ENCODE data around the gene PRDM2.

PRDM2 gene

GRCh38 chr1:13757693-13758092 lies 57.7 kb downstream of the PRDM2 start:
- DNase-seq (ENCODE audit: low read depth): no peak
- no peak for TF ChIP-seq CTCF (conservative IDR thresholded peaks at IDR 0.05; ENCODE audit: low read length)
- H3K4me3 ChIP-seq (ENCODE audit: low read length): no peak overlapping the region

DNA sequence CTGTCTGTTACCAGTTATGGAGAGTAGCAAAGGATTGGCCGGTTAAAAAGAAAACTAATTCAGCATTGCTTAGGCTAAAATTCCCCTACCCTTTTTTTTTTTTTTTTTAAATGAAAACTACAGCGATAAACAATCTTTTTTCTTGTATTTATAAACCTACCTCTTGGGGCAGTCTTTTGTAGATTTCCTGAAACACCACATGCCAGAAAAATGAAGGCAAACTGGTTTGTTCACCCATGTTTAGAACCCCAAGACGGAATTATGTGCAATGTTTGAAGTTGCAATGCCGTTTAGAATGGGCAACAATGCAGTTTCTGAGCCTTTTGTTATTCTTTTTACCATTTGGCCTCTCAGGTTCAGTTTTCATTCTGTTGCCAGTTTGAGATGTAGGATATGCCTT lies 59.1 kb downstream of the PRDM2 start:
- H3K4me3 ChIP-seq (ENCODE audit: low read length): no peak overlapping the region
- no peak for DNase-seq (ENCODE audit: low read depth)
- TF ChIP-seq CTCF (conservative IDR thresholded peaks at IDR 0.05; ENCODE audit: low read length): no peak; the same call in 1 of the 2 replicates

DNA sequence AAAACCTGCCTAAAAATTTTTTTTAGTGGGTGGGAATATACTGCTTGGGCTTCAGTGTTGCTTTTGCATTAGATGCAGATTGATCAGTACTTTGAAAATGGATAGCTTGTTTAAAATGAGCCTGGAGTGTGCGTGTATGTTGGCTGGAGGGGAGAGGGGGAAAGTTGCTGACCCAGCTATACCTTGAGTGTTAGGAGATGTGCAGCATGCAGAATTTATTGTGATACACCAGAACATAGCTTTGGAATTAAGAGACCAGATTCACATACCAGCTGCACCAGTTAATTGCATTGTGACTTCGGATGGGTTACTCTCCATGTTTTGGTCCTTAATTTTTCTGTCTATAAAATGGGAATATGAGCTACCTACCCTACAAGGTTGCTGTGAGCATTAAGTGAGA lies 60.4 kb downstream of the PRDM2 start:
- no peak overlapping the region for H3K4me3 ChIP-seq (ENCODE audit: low read length)
- no peak for DNase-seq (ENCODE audit: low read depth)
- TF ChIP-seq CTCF (conservative IDR thresholded peaks at IDR 0.05; ENCODE audit: low read length): no peak

GRCh38 chr1:13760921-13761320 lies 60.9 kb downstream of the PRDM2 start:
- no peak overlapping the region for H3K4me3 ChIP-seq (ENCODE audit: low read length)
- no peak for DNase-seq (ENCODE audit: low read depth)
- TF ChIP-seq CTCF (conservative IDR thresholded peaks at IDR 0.05; ENCODE audit: low read length): no peak

DNA sequence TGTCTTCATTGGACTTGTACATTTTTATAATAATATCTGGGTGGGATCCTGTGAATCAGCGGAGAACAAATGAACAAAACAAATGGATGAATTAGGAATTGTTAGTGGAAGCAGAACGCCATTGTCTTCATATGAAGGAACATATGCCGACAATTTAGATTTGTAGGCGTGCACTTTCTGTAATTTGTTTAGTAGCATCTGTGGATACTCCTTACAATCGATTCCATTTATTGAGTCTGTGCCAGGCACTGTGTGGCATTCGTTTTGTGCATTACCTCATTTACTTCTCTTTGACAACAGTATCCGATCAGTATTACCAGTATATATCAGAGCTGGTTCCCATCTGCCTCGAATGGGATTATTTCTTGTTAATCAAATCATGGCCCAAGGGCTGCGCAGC lies 61.9 kb downstream of the PRDM2 start:
- TF ChIP-seq CTCF (conservative IDR thresholded peaks at IDR 0.05; ENCODE audit: low read length): no peak
- no peak for DNase-seq (ENCODE audit: low read depth)
- H3K4me3 ChIP-seq (ENCODE audit: low read length): no peak overlapping the region

- TF ChIP-seq CTCF (conservative IDR thresholded peaks at IDR 0.05; ENCODE audit: low read length): no peak
- no peak overlapping the region for H3K4me3 ChIP-seq (ENCODE audit: low read length)
- no peak for DNase-seq (ENCODE audit: low read depth)
These were observed 62.7 kb downstream of the PRDM2 start for GRCh38 chr1:13762642-13763041.

DNA sequence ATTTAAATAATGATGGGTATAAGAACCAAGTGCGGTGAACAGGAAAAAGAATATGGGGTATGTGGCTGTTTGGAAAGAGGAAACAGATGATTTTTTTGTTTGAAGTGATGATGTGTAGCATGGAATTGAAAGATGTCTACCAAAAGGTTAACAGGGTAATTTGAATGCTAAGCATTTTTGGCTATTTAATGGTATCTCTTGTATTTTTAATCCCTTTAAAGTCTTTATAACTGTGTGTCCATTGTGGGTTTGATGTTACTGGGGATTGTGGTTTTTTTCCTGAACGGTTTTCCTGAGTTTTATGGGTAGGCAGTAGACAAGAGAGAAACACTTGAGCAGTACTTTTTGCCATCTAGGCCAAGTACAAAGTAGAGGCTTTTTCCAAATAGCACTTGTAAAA lies 63.2 kb downstream of the PRDM2 start:
- no peak for DNase-seq (ENCODE audit: low read depth)
- no peak for TF ChIP-seq CTCF (conservative IDR thresholded peaks at IDR 0.05; ENCODE audit: low read length)
- H3K4me3 ChIP-seq (ENCODE audit: low read length): no peak overlapping the region

Measured in AG10803 (cell line).